Measurements from ENCODE around the gene ABCC11.

- TF ChIP-seq CTCF (IDR thresholded peaks at IDR 0.05; ENCODE audit: borderline replicate concordance, extremely low read depth, low read length, poor library complexity, severe bottlenecking) = no peak
- TF ChIP-seq EZH2 (IDR thresholded peaks at IDR 0.05; ENCODE audit: borderline replicate concordance, low read depth, low read length, severe bottlenecking) = no peak
Measured at GRCh38 chr16:48215738-48216137, 31.6 kb downstream of the ABCC11 start.
